Measurements from ENCODE around the gene SLC16A13. TPM values are rescaled to one million over a fixed set of nuclear protein-coding genes. Genes with fewer than 3 reads are reported as not detected.

The SLC16A13 gene
- total RNA-seq, 6 experiments from 2014 or later = 1.6 to 3.4 (median 1.9) TPM

GRCh38 chr17:6994666-6995256 is 41.1 kb upstream of the SLC16A13 start:
- Mint-ChIP-seq H3K36me3 (ENCODE audit: low read depth) (peaks cover 13% of the 10 kb centered on the region), H3K4me3 (no peak overlapping the region), H3K27me3 (ENCODE audit: insufficient read depth) (peaks cover 1% of the 10 kb centered on the region; the same call in 1 of the 2 replicates), H3K9me3 (no peaks in the 10 kb centered on the region), H3K27ac (no peak overlapping the region), H3K4me1 (ENCODE audit: low read depth) (peaks cover 7% of the 10 kb centered on the region)
- TF ChIP-seq CTCF (IDR thresholded peaks at IDR 0.05) = no peak
- no peak for DNase-seq

GRCh38 chr17:6995500-6996255 is 40.1 kb upstream of the SLC16A13 start, which contains the start of gene ALOX12:
Gene ALOX12 (plus strand): TSS chr17:6996049. CDS start chr17:6996118, 69 bp downstream.
- no peak within 1 kb of the TSS for H3K4me3 Mint-ChIP-seq
- no peak for TF ChIP-seq CTCF (IDR thresholded peaks at IDR 0.05)
- H3K9me3 Mint-ChIP-seq = no peaks in the 10 kb centered on the region
- peaks cover 1% of the 10 kb centered on the region; the same call in 1 of the 2 replicates for H3K27me3 Mint-ChIP-seq (ENCODE audit: insufficient read depth)
- H3K36me3 Mint-ChIP-seq (ENCODE audit: low read depth) = peaks cover 13% of the 10 kb centered on the region
- no peak within 1 kb of the TSS for H3K27ac Mint-ChIP-seq
- peaks cover 7% of the 10 kb centered on the region for H3K4me1 Mint-ChIP-seq (ENCODE audit: low read depth)
- no peak for DNase-seq

GRCh38 chr17:6996256-6997011 is 39.4 kb upstream of the SLC16A13 start:
- no peak for DNase-seq
- Mint-ChIP-seq H3K27ac (no peak overlapping the region), H3K27me3 (ENCODE audit: insufficient read depth) (peaks cover 1% of the 10 kb centered on the region; the same call in 1 of the 2 replicates), H3K4me1 (ENCODE audit: low read depth) (peaks cover 7% of the 10 kb centered on the region), H3K4me3 (no peak overlapping the region), H3K9me3 (no peaks in the 10 kb centered on the region), H3K36me3 (ENCODE audit: low read depth) (peaks cover 17% of the 10 kb centered on the region)
- TF ChIP-seq CTCF (IDR thresholded peaks at IDR 0.05) = no peak

- peaks cover 20% of the 10 kb centered on the region for H3K36me3 Mint-ChIP-seq (ENCODE audit: low read depth)
- DNase-seq = no peak
- no peaks in the 10 kb centered on the region for H3K9me3 Mint-ChIP-seq
- peaks cover 1% of the 10 kb centered on the region; the same call in 1 of the 2 replicates for H3K27me3 Mint-ChIP-seq (ENCODE audit: insufficient read depth)
- H3K27ac Mint-ChIP-seq = no peak overlapping the region
- H3K4me3 Mint-ChIP-seq = no peak overlapping the region
- H3K4me1 Mint-ChIP-seq (ENCODE audit: low read depth) = peaks cover 7% of the 10 kb centered on the region
- TF ChIP-seq CTCF (IDR thresholded peaks at IDR 0.05) = no peak
Observed at GRCh38 chr17:6997171-6997570, 38.6 kb upstream of the SLC16A13 start.

GRCh38 chr17:6998855-6999508 is 36.8 kb upstream of the SLC16A13 start:
- Mint-ChIP-seq H3K9me3 (no peaks in the 10 kb centered on the region), H3K4me1 (ENCODE audit: low read depth) (peaks cover 7% of the 10 kb centered on the region), H3K4me3 (no peak overlapping the region), H3K36me3 (ENCODE audit: low read depth) (peaks cover 20% of the 10 kb centered on the region), H3K27ac (no peak overlapping the region), H3K27me3 (ENCODE audit: insufficient read depth) (peaks cover 1% of the 10 kb centered on the region; the same call in 1 of the 2 replicates)
- no peak for TF ChIP-seq CTCF (IDR thresholded peaks at IDR 0.05)
- DNase-seq = no peak
